Lung (tissue), 12 donors: ENCODE results near the gene MUC6. TPM values are rescaled to one million over a fixed set of nuclear protein-coding genes. Genes with fewer than 3 reads are reported as not detected.

Experiments
- ATAC-seq: fragments of 200-7000 bp; cut with Tn5 transposase; one replicate; pipeline ENCODE4 v1.9.1; 2020; ENCODE audit warnings: moderate number of reproducible peaks; ENCODE audit not compliant: insufficient read depth, low FRiP score
- DNase-seq, 3 donors: peaks; one replicate each; pipeline ENCODE4 v3.0.0-alpha.2; 2013 to 2017
- H3K27ac ChIP-seq, 2 donors: one replicate each; pipeline ENCODE4 v1.5.1; 2013; ENCODE audit warnings: mild to moderate bottlenecking in 2 of 2, moderate library complexity in 2 of 2, control low read depth in 1 of 2, inconsistent platforms in 1 of 2, low read depth in 1 of 2, low read length in 1 of 2
- H3K27me3 ChIP-seq, 3 donors: one replicate each; pipeline ENCODE4 v1.5.1; 2013; ENCODE audit warnings: low read length in 2 of 3; ENCODE audit not compliant: control insufficient read depth in 3 of 3, insufficient read depth in 3 of 3
- H3K36me3 ChIP-seq, 4 donors: one replicate each; pipeline ENCODE4 v1.5.1; 2013; ENCODE audit warnings: low read length in 4 of 4, mild to moderate bottlenecking in 1 of 4, moderate library complexity in 1 of 4; ENCODE audit not compliant: control insufficient read depth in 4 of 4, insufficient read depth in 4 of 4
- H3K4me1 ChIP-seq, 5 donors: one replicate each; pipeline ENCODE4 v1.5.1; 2013; ENCODE audit warnings: low read length in 5 of 5, mild to moderate bottlenecking in 2 of 5, moderate library complexity in 1 of 5; ENCODE audit not compliant: control insufficient read depth in 5 of 5, insufficient read depth in 5 of 5
- H3K4me3 ChIP-seq: one replicate; pipeline ENCODE4 v1.5.1; 2013; ENCODE audit warnings: mild to moderate bottlenecking, control low read depth, moderate library complexity
- H3K9ac ChIP-seq, 2 donors: one replicate each; pipeline ENCODE4 v1.5.1; 2013; ENCODE audit warnings: low read length in 2 of 2, control low read depth in 1 of 2; ENCODE audit not compliant: insufficient read depth in 1 of 2
- H3K9me3 ChIP-seq, 4 donors: one replicate each; pipeline ENCODE4 v1.5.1; 2013; ENCODE audit warnings: low read length in 3 of 4, mild to moderate bottlenecking in 1 of 4, moderate library complexity in 1 of 4; ENCODE audit not compliant: control insufficient read depth in 4 of 4, insufficient read depth in 3 of 4
- CTCF ChIP-seq: IDR thresholded peaks from 2 replicates; pipeline ENCODE4 v1.5.1; 2012; ENCODE audit warnings: mild to moderate bottlenecking; ENCODE audit errors: control extremely low read depth, extremely low read depth
- WGBS, 2 donors: extraction: QIAGEN DNeasy Blood & Tissue Kit; methylation state at CpG; one replicate each; pipeline ENCODE4 v1.1.7; 2013; 5-methylcytosine and 5-hydroxymethylcytosine counted together
- polyA plus RNA-seq, 2 donors: library from polyadenylated mRNA; stranded (reverse); fragments of 200-250 nt; gene quantifications; one replicate each; pipeline ENCODE4 v1.2.1, GENCODE V29; 2013
- total RNA-seq, 2 donors: library from RNA; depleted of rRNA in 1 of 2; stranded (reverse); fragments of >200 nt in 1 of 2; gene quantifications; one replicate each; pipeline ENCODE4 v1.2.1, GENCODE V29; 2014 to 2021
- donor health status: control.
- donor health status: control.
- donor health status: Bipolar disorder and iron deficiency.
- donor health status: healthy.
- donor health status: DM: yes; HTN: yes; CAD: no.

The MUC6 gene
- total and polyA plus RNA-seq, 4 donors, result 0.01 to 0.92 (median 0.06) TPM; not detected in 1

GRCh38 chr11:1022411-1022810, 14.1 kb downstream of the MUC6 start:
- Histone ChIP-seq H3K27me3 (no peaks in the 10 kb centered on the region), H3K36me3 (peaks cover 0 to 10% (median 0%) of the 10 kb centered on the region in 4 donors), H3K4me1 (no peaks in the 10 kb centered on the region), H3K9ac (no peak overlapping the region), H3K27ac (no peak overlapping the region), H3K4me3 (no peak overlapping the region), H3K9me3 (no peaks in the 10 kb centered on the region)
- no peak for TF ChIP-seq CTCF
- ATAC-seq (no peak), DNase-seq (no peak)
- 92 to 96% methylated on average over 7 of the region's 7 CpGs for WGBS, 2 donors

GRCh38 chr11:1020211-1020905, 16.2 kb downstream of the MUC6 start:
- Histone ChIP-seq H3K27me3 (no peaks in the 10 kb centered on the region), H3K4me1 (no peaks in the 10 kb centered on the region), H3K9ac (no peak overlapping the region), H3K36me3 (peaks cover 0 to 10% (median 0%) of the 10 kb centered on the region in 4 donors), H3K4me3 (no peak overlapping the region), H3K9me3 (no peaks in the 10 kb centered on the region), H3K27ac (no peak overlapping the region)
- DNase-seq (no peak), ATAC-seq (no peak)
- WGBS, 2 donors, result 94 to 95% methylated on average over 19 of the region's 19 CpGs
- TF ChIP-seq CTCF, result no peak

GRCh38 chr11:1019321-1019910, 17.1 kb downstream of the MUC6 start:
- no peaks in the 10 kb centered on the region for H3K9me3 ChIP-seq
- no peaks in the 10 kb centered on the region for H3K4me1 ChIP-seq
- no peak overlapping the region for H3K27ac ChIP-seq
- DNase-seq, result no peak
- H3K4me3 ChIP-seq, result no peak overlapping the region
- H3K27me3 ChIP-seq, result no peaks in the 10 kb centered on the region
- ATAC-seq, result no peak
- H3K36me3 ChIP-seq, result peaks cover 0 to 8% (median 0%) of the 10 kb centered on the region in 4 donors
- TF ChIP-seq CTCF, result no peak
- WGBS, 2 donors, result 84 to 86% methylated on average over 16 to 21 of the region's 21 CpGs
- no peak overlapping the region for H3K9ac ChIP-seq
